Esophagus muscularis mucosa (tissue), 3 donors: ENCODE results near the gene ZBTB22.

Experiments
- CTCF ChIP-seq, 3 experiments: fragments of 200-600 bp in 2 of 3; fragments of 450-650 bp in 1 of 3; sonication (generic) in 2 of 3; IDR thresholded peaks; one replicate each; pipeline ENCODE4 v1.5.1; 2017 to 2019; ENCODE audit warnings: antibody characterized with exemption in 3 of 3, mild to moderate bottlenecking in 2 of 3, moderate library complexity in 1 of 3
- POLR2A ChIP-seq: fragments of 450-650 bp; IDR thresholded peaks from one replicate; pipeline ENCODE4 v1.6.1; 2017; ENCODE audit warnings: antibody characterized with exemption, moderate library complexity, mild to moderate bottlenecking, low read depth

- no peak for TF ChIP-seq CTCF (IDR thresholded peaks at IDR 0.05)
- no peak for TF ChIP-seq POLR2A
Measured at GRCh38 chr6:33292996-33293682, 24.4 kb downstream of the ZBTB22 start.
